Measurements from ENCODE around the gene TRAF7.
"Not testable (repeated sequence)": the region's sequence is repeated elsewhere in the genome, so short reads cannot be mapped to it uniquely, and the experiment has no call there.

TRAF7 gene

DNA sequence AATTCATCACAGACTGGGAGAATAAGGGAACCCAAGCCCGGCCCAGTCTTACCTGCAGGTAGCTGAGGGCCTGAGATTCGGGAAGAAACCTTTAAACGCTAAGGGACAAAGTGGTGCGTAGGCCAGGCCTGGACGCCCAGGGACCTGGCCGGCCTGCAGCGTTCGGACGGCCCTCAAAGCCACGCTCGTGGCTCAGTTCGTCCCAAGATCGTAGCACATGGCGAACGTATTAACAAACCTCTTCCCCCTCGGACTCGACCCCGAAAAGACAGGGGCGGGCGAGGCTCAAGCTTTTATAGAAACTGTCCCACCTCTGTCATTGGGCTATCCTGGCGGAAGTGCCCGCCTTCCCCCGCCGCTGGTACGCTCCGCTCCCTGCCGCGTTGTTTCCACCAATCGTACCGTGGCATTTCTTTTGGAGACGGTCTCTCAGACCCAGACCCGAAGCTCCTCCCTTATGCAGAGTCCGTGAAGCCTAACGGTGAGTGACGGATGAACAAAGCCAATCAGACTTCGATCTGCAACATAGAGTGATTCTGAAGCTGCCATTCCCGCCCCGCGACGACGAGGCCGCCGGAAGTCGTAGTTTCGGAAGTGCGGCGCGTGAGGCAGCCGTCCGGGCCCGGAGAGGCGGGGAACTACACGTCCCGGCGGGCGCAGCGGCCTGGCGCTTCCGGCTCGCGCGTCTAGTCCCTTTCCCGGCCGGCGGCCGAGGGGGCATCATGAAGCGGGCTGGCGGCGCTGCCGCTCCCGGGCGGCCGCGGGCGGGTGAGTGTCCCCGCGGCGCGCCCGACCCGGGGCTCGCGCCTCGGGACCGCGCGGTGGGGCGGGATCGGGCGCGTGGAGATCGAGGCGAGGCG lies at the start of gene TRAF7:
Gene TRAF7, plus strand, starts transcription at position 692 of the 860 bp plus-strand sequence. CDS start 8,139 bp downstream, outside the sequence.
- TF ChIP-seq CTCF (IDR thresholded peaks at IDR 0.05; ENCODE audit: extremely low read depth, missing control alignments) = no peak
- peak; percentile 99 for DNase-seq (ENCODE audit: low spot score)

- not testable (repeated sequence) for DNase-seq (ENCODE audit: low spot score)
Measured at GRCh38 chr16:2106211-2106610, 49.4 kb upstream of the TRAF7 start.

DNA sequence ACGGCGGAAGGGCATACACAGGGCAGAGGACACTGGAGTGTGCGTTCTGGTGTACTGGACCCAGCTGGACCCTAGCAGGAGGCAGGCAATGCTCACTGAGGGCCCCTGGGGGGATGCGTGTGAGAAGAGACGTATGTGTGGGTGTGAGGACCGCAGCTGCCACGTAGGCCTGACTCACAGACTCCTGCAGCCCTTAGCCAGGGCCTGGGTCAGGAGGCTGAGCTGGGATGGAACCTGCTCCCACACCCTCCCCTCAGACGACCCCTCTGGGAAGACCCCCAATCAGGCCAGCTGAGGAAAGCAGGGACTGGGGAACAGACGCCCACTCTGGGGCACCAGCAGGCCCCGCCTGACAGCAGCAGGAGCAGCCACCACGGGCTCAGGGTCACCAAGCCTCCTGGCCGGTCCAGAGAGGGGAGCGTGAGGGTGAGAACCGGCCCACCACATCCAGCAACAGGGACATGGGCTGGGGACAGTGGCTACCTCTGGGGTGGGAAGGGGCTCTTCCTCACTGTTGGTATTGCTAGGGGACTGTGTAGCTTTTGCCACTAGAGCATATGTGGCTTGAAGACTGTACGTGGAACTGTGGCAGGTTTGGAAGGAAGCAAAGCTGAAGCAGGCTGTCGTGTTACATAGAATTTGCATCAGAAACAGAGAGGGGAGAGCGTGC lies 48.3 kb upstream of the TRAF7 start:
- not testable (repeated sequence) for DNase-seq (ENCODE audit: low spot score)

GRCh38 chr16:2107791-2108125 lies 47.8 kb upstream of the TRAF7 start:
- DNase-seq (ENCODE audit: low spot score) = not testable (repeated sequence)

GRCh38 chr16:2108446-2109270 lies 46.9 kb upstream of the TRAF7 start:
- not testable (repeated sequence) for DNase-seq (ENCODE audit: low spot score)

DNA sequence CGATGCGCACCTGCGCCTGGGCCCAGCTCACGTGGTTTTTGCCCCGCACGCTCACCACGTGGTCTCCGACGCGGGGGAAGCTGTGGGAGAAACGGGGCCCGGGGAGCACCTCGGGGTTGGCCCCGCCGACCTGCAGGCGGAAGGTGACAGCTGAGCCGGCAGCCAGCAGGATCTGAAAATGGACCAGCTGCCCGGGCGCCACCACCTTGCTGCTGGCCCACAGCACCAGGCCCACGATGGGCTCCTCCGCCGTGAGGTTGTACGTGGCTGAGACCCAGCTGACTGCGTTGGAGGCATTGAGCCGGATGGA lies 46.4 kb upstream of the TRAF7 start:
- not testable (repeated sequence) for DNase-seq (ENCODE audit: low spot score)

- DNase-seq (ENCODE audit: low spot score) = not testable (repeated sequence)
Measured at GRCh38 chr16:2109872-2110271, 45.7 kb upstream of the TRAF7 start.

DNA sequence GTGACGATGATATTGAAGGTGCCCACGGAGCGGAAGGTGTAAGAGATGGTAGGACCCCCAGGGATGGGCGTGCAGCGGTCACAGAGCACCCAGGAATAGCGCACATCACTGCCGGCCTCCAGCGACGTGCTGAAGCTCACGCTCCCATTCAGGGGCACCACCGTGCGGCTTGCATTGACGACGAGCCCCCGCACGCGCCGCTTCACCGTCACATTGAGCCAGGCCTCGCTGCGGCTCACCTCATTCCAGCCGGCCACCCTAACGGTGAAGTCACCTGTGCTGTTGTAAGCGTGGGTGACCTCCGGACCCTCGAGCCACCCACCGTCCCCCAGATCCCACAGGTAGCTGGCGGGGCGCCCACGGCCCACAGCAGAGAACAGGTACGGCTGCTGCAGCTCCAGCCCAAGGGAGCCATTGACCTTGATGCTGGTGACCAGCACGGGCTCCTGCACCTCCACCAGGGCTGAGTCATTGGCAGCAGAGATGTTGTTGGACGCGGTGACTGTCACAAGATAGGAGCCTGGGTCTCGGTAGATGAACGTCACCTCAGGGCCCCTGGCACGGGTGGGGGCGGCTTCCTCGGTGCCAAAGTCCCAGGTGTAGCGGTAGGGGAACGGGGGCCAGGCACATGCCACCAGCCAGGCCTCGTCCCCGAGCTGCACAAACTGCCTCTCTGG lies 45.1 kb upstream of the TRAF7 start:
- DNase-seq (ENCODE audit: low spot score) = not testable (repeated sequence)

GRCh38 chr16:2111009-2111353 lies 44.6 kb upstream of the TRAF7 start:
- not testable (repeated sequence) for DNase-seq (ENCODE audit: low spot score)

DNA sequence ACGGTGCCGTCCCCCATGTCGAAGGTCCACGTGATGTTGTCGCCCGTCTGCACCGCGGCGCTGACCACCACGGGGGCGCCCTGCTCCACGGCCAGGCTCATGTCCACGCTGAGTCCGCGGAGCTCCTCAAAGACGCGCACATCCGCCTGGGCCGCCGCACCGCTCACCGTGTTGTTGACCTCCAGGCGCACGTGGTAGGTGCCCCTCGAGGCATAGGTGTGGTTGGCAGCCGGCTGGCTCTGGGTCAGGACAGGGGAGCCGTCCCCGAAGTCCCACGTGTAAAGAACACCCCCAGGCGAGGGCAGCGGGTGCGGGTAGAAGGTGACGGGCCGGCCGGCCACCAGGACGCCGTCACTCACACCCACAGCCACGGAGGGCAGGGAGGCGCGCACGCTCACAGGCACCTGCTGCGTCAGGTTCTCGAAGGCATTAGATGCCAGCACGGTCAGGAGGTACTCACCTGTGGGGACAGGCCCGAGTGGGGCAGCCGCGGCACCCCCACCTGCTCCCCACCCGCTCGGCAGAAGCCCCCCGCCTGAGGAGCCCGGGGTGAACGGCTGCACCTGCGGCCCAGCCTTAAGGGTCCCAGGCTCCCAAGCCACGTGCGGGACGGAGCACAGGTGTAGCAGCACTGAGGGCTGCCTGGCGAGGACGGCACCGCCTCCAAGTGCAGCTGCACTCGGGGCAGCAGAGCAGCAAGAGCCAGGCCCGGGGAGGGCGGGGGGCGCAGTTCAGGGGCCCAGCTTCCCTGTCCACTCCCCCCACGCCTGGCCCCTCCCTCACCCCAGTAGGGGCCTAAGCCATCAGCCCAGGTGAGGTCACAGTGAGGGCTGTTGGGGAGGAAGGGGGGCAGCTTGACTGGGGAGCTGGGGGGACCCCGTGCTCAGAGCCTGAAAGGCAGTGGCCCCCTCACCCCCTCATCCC lies 43.9 kb upstream of the TRAF7 start:
- DNase-seq (ENCODE audit: low spot score) = not testable (repeated sequence)

- not testable (repeated sequence) for DNase-seq (ENCODE audit: low spot score)
Measured at GRCh38 chr16:2112539-2113106, 43.0 kb upstream of the TRAF7 start.

DNA sequence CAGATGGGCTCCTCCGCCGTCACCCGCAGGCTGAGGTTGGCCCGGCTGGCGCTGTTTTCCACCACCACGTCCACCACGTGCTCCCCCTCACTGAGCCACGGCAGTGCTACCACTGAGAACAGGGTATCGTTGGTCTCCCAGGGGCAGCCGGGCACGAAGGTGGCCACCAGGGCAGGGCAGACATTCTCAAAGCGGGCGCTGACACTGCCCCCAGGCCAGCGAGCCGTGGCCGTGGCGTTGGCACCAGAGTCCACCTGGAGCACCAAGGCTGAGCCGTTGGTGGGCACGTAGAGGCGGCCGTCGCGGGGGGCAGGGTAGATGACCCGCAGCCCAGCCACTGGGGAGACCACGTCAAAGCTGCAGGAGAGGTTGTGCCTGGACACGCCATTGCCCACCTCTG lies 41.4 kb upstream of the TRAF7 start:
- DNase-seq (ENCODE audit: low spot score) = not testable (repeated sequence)

DNA sequence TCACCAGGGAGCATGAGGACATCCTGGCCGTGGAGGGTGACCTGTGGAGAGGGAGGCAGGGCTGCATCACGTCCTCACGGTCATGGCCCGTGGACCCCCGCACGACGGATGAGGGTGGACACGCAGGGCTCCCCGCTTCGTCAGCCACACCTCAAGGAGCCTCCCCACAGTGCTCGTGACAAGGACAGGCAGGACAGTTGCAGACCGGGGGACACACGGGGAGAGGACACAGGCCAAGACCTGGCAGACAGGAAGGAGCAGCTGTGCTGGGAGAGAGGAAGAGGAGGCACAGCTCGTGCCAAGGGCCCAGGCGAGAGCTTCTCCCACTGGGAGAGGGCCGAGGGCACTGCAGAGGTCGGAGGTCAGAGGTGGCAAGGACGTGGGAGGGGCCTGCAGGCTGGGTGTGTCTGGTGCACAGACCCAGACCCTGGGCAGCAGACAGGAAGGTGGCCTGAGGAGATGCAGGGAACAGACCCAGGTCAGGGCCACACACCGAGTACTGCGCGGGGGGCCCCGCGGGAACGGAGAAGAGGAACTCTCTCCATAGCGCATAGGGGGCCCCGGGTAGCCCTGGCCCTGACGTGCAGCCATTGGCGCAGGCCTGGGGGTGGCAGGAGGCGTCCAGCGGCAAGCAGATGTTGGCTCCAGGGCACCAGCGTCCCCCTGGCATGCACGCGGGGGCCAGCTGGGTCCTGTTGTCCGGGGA lies 40.5 kb upstream of the TRAF7 start:
- not testable (repeated sequence) for DNase-seq (ENCODE audit: low spot score)

All from GM20000 (cell line).